Colonic mucosa (tissue), 4 donors: ENCODE results near the gene COL4A2. TPM values are rescaled to one million over a fixed set of nuclear protein-coding genes. Genes with fewer than 3 reads are reported as not detected.

Source experiments
- DNase-seq: peaks from one replicate; pipeline ENCODE4 v3.0.0-alpha.2; 2020
- H3K27ac ChIP-seq: fragments of 200-600 bp; one replicate; pipeline ENCODE4 v1.8.0; 2021
- H3K27me3 ChIP-seq: fragments of 200-600 bp; one replicate; pipeline ENCODE4 v1.8.0; 2021
- H3K36me3 ChIP-seq: fragments of 200-600 bp; one replicate; pipeline ENCODE4 v1.8.0; 2021
- H3K4me1 ChIP-seq: fragments of 200-600 bp; one replicate; pipeline ENCODE4 v1.8.0; 2021; ENCODE audit warnings: mild to moderate bottlenecking
- H3K4me3 ChIP-seq: fragments of 200-600 bp; one replicate; pipeline ENCODE4 v1.8.0; 2021
- H3K9ac ChIP-seq, 2 donors: one replicate each; pipeline ENCODE4 v1.7.0; 2013; ENCODE audit warnings: control low read depth in 2 of 2, low read depth in 2 of 2, low read length in 2 of 2
- H3K9me3 ChIP-seq: fragments of 200-600 bp; one replicate; pipeline ENCODE4 v1.8.0; 2021
- CTCF ChIP-seq: fragments of 200-600 bp; IDR thresholded peaks from one replicate; pipeline ENCODE4 v1.8.0; 2022; ENCODE audit warnings: antibody characterized with exemption, mild to moderate bottlenecking
- intact Hi-C: fragments of 100-400 bp; cut with DNase I; formaldehyde crosslinking; loops from one replicate; pipeline ENCODE4 v1.14.1; 2022
- total RNA-seq, 2 donors: library from RNA; stranded (reverse); fragmentation: NEBNext Ultra II Directional in 1 of 2; extraction: Animal tissue kit (Norgen Biotek cat#: 25700) in 1 of 2; gene quantifications; one replicate each; pipeline ENCODE4 v1.2.1, GENCODE V29; 2021
- donor health status: healthy.
- donor health status: DM: no; HTN: no; CAD: no.
- donor health status: DM: no; HTN: no; CAD: no.

The COL4A2 gene
- total RNA-seq, 2 donors from 2014 or later = 61.1 to 111 TPM

- Histone ChIP-seq H3K4me1 (no peaks in the 10 kb centered on the region), H3K4me3 (peak overlapping the region; percentile 48), H3K9me3 (no peaks in the 10 kb centered on the region), H3K9ac (no peak overlapping the region), H3K36me3 (no peaks in the 10 kb centered on the region), H3K27me3 (peaks cover 28% of the 10 kb centered on the region), H3K27ac (peak overlapping the region; percentile 26)
- TF ChIP-seq CTCF = no peak
- no peak for DNase-seq
- intact Hi-C loops = loop anchor here (5.0 kb wide), 1 partner anchor 42 kb away; no protein-coding TSS in a partner anchor
Observed at GRCh38 chr13:110305001-110305400, 2.1 kb upstream of the COL4A2 start.

- peak overlapping the region in 1 of 2 donors; percentile 22 for H3K9ac ChIP-seq
- H3K9me3 ChIP-seq = no peaks in the 10 kb centered on the region
- H3K4me3 ChIP-seq = peak overlapping the region; percentile 48
- intact Hi-C loops = loop anchor here (5.0 kb wide), 1 partner anchor 42 kb away; no protein-coding TSS in a partner anchor
- H3K27me3 ChIP-seq = peaks cover 28% of the 10 kb centered on the region
- no peak for TF ChIP-seq CTCF
- H3K36me3 ChIP-seq = no peaks in the 10 kb centered on the region
- DNase-seq = no peak
- no peaks in the 10 kb centered on the region for H3K4me1 ChIP-seq
- peak overlapping the region; percentile 84 for H3K27ac ChIP-seq
Observed at GRCh38 chr13:110305544-110305943, 1.5 kb upstream of the COL4A2 start.

GRCh38 chr13:110305949-110306339 is 1.1 kb upstream of the COL4A2 start:
- TF ChIP-seq CTCF = no peak
- intact Hi-C loops = loop anchor here (5.0 kb wide), 1 partner anchor 41 kb away; no protein-coding TSS in a partner anchor
- DNase-seq = no peak
- no peaks in the 10 kb centered on the region for H3K36me3 ChIP-seq
- H3K4me3 ChIP-seq = peak overlapping the region; percentile 48
- peaks cover 28% of the 10 kb centered on the region for H3K27me3 ChIP-seq
- no peaks in the 10 kb centered on the region for H3K4me1 ChIP-seq
- no peaks in the 10 kb centered on the region for H3K9me3 ChIP-seq
- H3K27ac ChIP-seq = peak overlapping the region; percentile 84
- H3K9ac ChIP-seq = peak overlapping the region in 1 of 2 donors; percentile 22

- H3K4me1 ChIP-seq = no peaks in the 10 kb centered on the region
- peak overlapping the region; percentile 48 for H3K4me3 ChIP-seq
- TF ChIP-seq CTCF = no peak
- intact Hi-C loops = loop anchor here (5.0 kb wide), 1 partner anchor 41 kb away; no protein-coding TSS in a partner anchor
- peak overlapping the region; percentile 84 for H3K27ac ChIP-seq
- no peaks in the 10 kb centered on the region for H3K36me3 ChIP-seq
- H3K9me3 ChIP-seq = no peaks in the 10 kb centered on the region
- H3K27me3 ChIP-seq = peaks cover 28% of the 10 kb centered on the region
- peak overlapping the region; percentile 29 to 71 for H3K9ac ChIP-seq
- DNase-seq = no peak
Observed at GRCh38 chr13:110306340-110306959, 634 bp upstream of the COL4A2 start.

GRCh38 chr13:110307767-110308655 is 927 bp downstream of the COL4A2 start:
- intact Hi-C loops = loop anchor here (5.0 kb wide), 1 partner anchor 39 kb away; no protein-coding TSS in a partner anchor
- peak; percentile 52 for DNase-seq
- TF ChIP-seq CTCF = no peak
- Histone ChIP-seq H3K4me1 (no peaks in the 10 kb centered on the region), H3K27ac (peak overlapping the region; percentile 84), H3K9ac (peak overlapping the region; percentile 53 to 71), H3K4me3 (peak overlapping the region; percentile 48), H3K36me3 (no peaks in the 10 kb centered on the region), H3K27me3 (peaks cover 28% of the 10 kb centered on the region), H3K9me3 (no peaks in the 10 kb centered on the region)
